Measurements from ENCODE around the gene CST8. TPM values are rescaled to one million over a fixed set of nuclear protein-coding genes. Genes with fewer than 3 reads are reported as not detected.

Gene CST8
- total and polyA plus RNA-seq, 2 of the 4 experiments (the other 2 are of a cell fraction): not detected

GRCh38 chr20:23536328-23536974 lies 45.5 kb downstream of the CST8 start:
- no peaks in the 10 kb centered on the region for H3K36me3 ChIP-seq (ENCODE audit: control insufficient read depth, insufficient read depth, low read length)
- in situ Hi-C loops (cut with MboI; ENCODE audit: low sequenced_read_pairs) (no loop called here), intact Hi-C loops (cut with micrococcal nuclease) (no loop called here), dilution Hi-C loops (cut with HindIII; ENCODE audit: low sequenced_read_pairs, unreplicated experiment) (no loop called here)
- no peak for DNase-seq
- H4K8ac ChIP-seq (ENCODE audit: low read depth in 2 of 2, low read length in 2 of 2): no peak overlapping the region
- H2AK9ac ChIP-seq (replicated peaks; ENCODE audit: low read depth, low read length, poor library complexity): no peak overlapping the region
- H3K18ac ChIP-seq (ENCODE audit: low read depth, low read length): no peak overlapping the region
- no peak overlapping the region for H3K23ac ChIP-seq (ENCODE audit: low read depth, low read length)
- no CpG with 5 or more reads among the region's 2 CpGs for WGBS, 2 experiments (ENCODE audit: extremely low coverage in 2 of 2, insufficient read length in 1 of 2)
- H2BK5ac ChIP-seq (ENCODE audit: low read depth, low read length, poor library complexity, severe bottlenecking): no peak overlapping the region
- ATAC-seq (ENCODE audit: low read depth): no peak
- no peaks in the 10 kb centered on the region for H3K79me1 ChIP-seq (ENCODE audit: low read depth in 1 of 2, low read length in 2 of 2)
- BruUV-seq (replicated peaks): no TSS peak
- H3K14ac ChIP-seq (replicated peaks; ENCODE audit: low read depth, low read length): no peak overlapping the region
- no peaks in the 10 kb centered on the region for H4K20me1 ChIP-seq (ENCODE audit: insufficient read depth, low read length)
- no peak overlapping the region for H3K4me3 ChIP-seq (ENCODE audit: insufficient read depth, low read depth, low read length)
- no peak overlapping the region for H3K56ac ChIP-seq (ENCODE audit: extremely low read depth, insufficient read depth, low read length)
- no peak overlapping the region for H3K9ac ChIP-seq (ENCODE audit: low read depth, low read length)
- H3K4me1 ChIP-seq (ENCODE audit: control insufficient read depth, insufficient read depth, low read length): no peaks in the 10 kb centered on the region
- no peak overlapping the region for H3K4ac ChIP-seq (ENCODE audit: low read depth, low read length)
- no peak overlapping the region for H2AFZ ChIP-seq (replicated peaks; ENCODE audit: low read length, poor library complexity)
- no peak overlapping the region for H4K5ac ChIP-seq (ENCODE audit: low read depth, low read length)
- POLR2A ChIA-PET (ENCODE audit: unreplicated experiment): no interaction called here
- H3K27ac ChIP-seq (ENCODE audit: insufficient read depth, low read length): no peak overlapping the region
- no peaks in the 10 kb centered on the region for H3K9me3 ChIP-seq (ENCODE audit: control insufficient read depth, insufficient read depth, low read length)
- no peaks in the 10 kb centered on the region for H3K9me1 ChIP-seq (ENCODE audit: insufficient read depth, low read length)
- H4K91ac ChIP-seq (ENCODE audit: insufficient read depth, low read depth, low read length): no peak overlapping the region
- TF ChIP-seq, protein P1, sequence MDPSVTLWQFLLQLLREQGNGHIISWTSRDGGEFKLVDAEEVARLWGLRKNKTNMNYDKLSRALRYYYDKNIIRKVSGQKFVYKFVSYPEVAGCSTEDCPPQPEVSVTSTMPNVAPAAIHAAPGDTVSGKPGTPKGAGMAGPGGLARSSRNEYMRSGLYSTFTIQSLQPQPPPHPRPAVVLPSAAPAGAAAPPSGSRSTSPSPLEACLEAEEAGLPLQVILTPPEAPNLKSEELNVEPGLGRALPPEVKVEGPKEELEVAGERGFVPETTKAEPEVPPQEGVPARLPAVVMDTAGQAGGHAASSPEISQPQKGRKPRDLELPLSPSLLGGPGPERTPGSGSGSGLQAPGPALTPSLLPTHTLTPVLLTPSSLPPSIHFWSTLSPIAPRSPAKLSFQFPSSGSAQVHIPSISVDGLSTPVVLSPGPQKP (IDR thresholded peaks at IDR 0.05; ENCODE audit: borderline replicate concordance, low read depth, low read length): no peak
- TF ChIP-seq POLR2A (IDR thresholded peaks at IDR 0.05; ENCODE audit: low read depth, low read length) (no peak), FOS (IDR thresholded peaks at IDR 0.05; ENCODE audit: low read depth, low read length) (no peak), BHLHE40 (IDR thresholded peaks at IDR 0.05; ENCODE audit: low read depth, low read length) (no peak), RAD21 (IDR thresholded peaks at IDR 0.05; ENCODE audit: low read length) (no peak), MAFK (IDR thresholded peaks at IDR 0.05; ENCODE audit: low read depth, low read length) (no peak), CHD1 (IDR thresholded peaks at IDR 0.05; ENCODE audit: low read depth, low read length) (no peak), USF2 (IDR thresholded peaks at IDR 0.05; ENCODE audit: low read depth, low read length) (no peak), RCOR1 (IDR thresholded peaks at IDR 0.05; ENCODE audit: insufficient replicate concordance, low read length) (no peak), SMC3 (IDR thresholded peaks at IDR 0.05; ENCODE audit: low read depth, low read length) (no peak), CEBPB (IDR thresholded peaks at IDR 0.05; ENCODE audit: low read depth, low read length) (no peak), CTCF (conservative IDR thresholded peaks at IDR 0.05; ENCODE audit: low read depth, low read length) (no peak), RFX5 (IDR thresholded peaks at IDR 0.05; ENCODE audit: low read depth, low read length) (no peak), MXI1 (IDR thresholded peaks at IDR 0.05; ENCODE audit: borderline replicate concordance, low read depth, low read length) (no peak), NFE2L2 (IDR thresholded peaks at IDR 0.05; ENCODE audit: low read depth, low read length) (no peak), MAZ (IDR thresholded peaks at IDR 0.05; ENCODE audit: borderline replicate concordance, low read depth, low read length) (no peak)
- H2AK5ac ChIP-seq (ENCODE audit: low read depth, low read length): no peak overlapping the region
- H2BK15ac ChIP-seq (ENCODE audit: low read depth, low read length): no peak overlapping the region
- H2BK120ac ChIP-seq (ENCODE audit: low read depth, low read length): no peak overlapping the region
- H3K27me3 ChIP-seq (ENCODE audit: control insufficient read depth, insufficient read depth, low read length): no peaks in the 10 kb centered on the region
- no peak overlapping the region for H2BK20ac ChIP-seq (ENCODE audit: low read depth, low read length)
- H3K4me2 ChIP-seq (ENCODE audit: low read depth, low read length): no peak overlapping the region
- CTCF ChIA-PET: no interaction called here
